HCT116 (cell line): ENCODE measurements around the gene ZNF804A. TPM values are rescaled to one million over a fixed set of nuclear protein-coding genes. Genes with fewer than 3 reads are reported as not detected.

Source experiments
- ATAC-seq: fragments of 200-7000 bp; cut with Tn5 transposase; 2 replicates; pipeline ENCODE4 v1.9.1; 2020; ENCODE audit warnings: mild to moderate bottlenecking, moderate library complexity
- BruUV-seq: library from RNA; stranded (reverse); fragments of 400-500 nt; replicated peaks from 2 replicates; lab custom pipeline; 2021; lab: Mats Ljungman, UMichigan
- CTCF ChIA-PET: fragments of 300-600 bp; sonication (Branson Sonifier 250); formaldehyde crosslinking; loops from one replicate; lab custom pipeline; 2021; ENCODE audit warnings: antibody characterized with exemption; lab: Charles Lee
- POLR2A ChIA-PET: fragments of 300-600, 350-600 bp; sonication (Branson Sonifier 250); formaldehyde crosslinking; loops from one replicate; lab custom pipeline; 2021; ENCODE audit warnings: antibody characterized with exemption; lab: Charles Lee
- RAD21 ChIA-PET, 2 experiments: fragments of 300-600 bp; sonication (Branson Sonifier 250); formaldehyde crosslinking; loops; one replicate each; lab custom pipeline; 2023; ENCODE audit warnings: low total read pairs in 2 of 2; ENCODE audit not compliant: uncharacterized antibody in 2 of 2, unreplicated experiment in 2 of 2, low non-redundant PET in 1 of 2; lab: Charles Lee
- DNase-seq: peaks from one replicate; pipeline ENCODE4 v3.0.0-alpha.2; 2010; ENCODE audit warnings: low read depth, low spot score
- H2AFZ ChIP-seq: fragments of 200-600 bp; shearing (Covaris generic), sonication (generic); 2 replicates; pipeline ENCODE4 v1.6.1; 2017; ENCODE audit warnings: low read depth, mixed run types, mixed read lengths, antibody characterized with exemption, low read length; ENCODE audit not compliant: poor library complexity, severe bottlenecking
- H3K27ac ChIP-seq: 2 replicates; pipeline ENCODE4 v1.5.1; 2012; ENCODE audit warnings: low read depth, low read length
- H3K27me3 ChIP-seq: fragments of 200-600 bp; sonication (generic); 2 replicates; pipeline ENCODE4 v1.6.1; 2016; ENCODE audit warnings: mixed run types, low read length, mixed read lengths; ENCODE audit not compliant: insufficient read depth
- H3K36me3 ChIP-seq, 2 experiments: fragments of 200-500 bp in 1 of 2; fragments of 200-600 bp in 1 of 2; sonication (Bioruptor generic) in 1 of 2; sonication (generic) in 1 of 2; 2 replicates each; pipeline versions ENCODE4 v1.5.1 to v1.6.1; 2014 to 2016; ENCODE audit warnings: low read length in 2 of 2, inconsistent platforms in 1 of 2, mixed read lengths in 1 of 2, mixed run types in 1 of 2; ENCODE audit not compliant: insufficient read depth in 2 of 2, control insufficient read depth in 1 of 2
- H3K4me1 ChIP-seq, 2 experiments: fragments of 200-600 bp in 1 of 2; sonication (generic) in 1 of 2; 2 replicates each; pipeline versions ENCODE4 v1.5.1 to v1.6.1; 2012 to 2017; ENCODE audit warnings: low read length in 2 of 2, inconsistent platforms in 1 of 2, mild to moderate bottlenecking in 1 of 2, mixed read lengths in 1 of 2, mixed run types in 1 of 2, moderate library complexity in 1 of 2; ENCODE audit not compliant: insufficient read depth in 2 of 2, control insufficient read depth in 1 of 2
- H3K4me2 ChIP-seq: fragments of 200-600 bp; sonication (generic); 2 replicates; pipeline ENCODE4 v1.6.1; 2017; ENCODE audit warnings: mixed run types, low read length, mixed read lengths
- H3K4me3 ChIP-seq, 2 experiments: fragments of 200-600 bp in 1 of 2; sonication (generic) in 1 of 2; replicated peaks in 1 of 2; 2 replicates each; pipeline ENCODE4 v1.5.1; 2011 to 2016; ENCODE audit warnings: low read length in 2 of 2, control low read depth in 1 of 2, low read depth in 1 of 2, mild to moderate bottlenecking in 1 of 2, mixed read lengths in 1 of 2, mixed run types in 1 of 2
- H3K79me2 ChIP-seq: fragments of 200-600 bp; sonication (generic); 2 replicates; pipeline ENCODE4 v1.6.1; 2017; ENCODE audit warnings: mild to moderate bottlenecking, mixed run types, low read length, moderate library complexity, mixed read lengths; ENCODE audit not compliant: insufficient read depth
- H3K9ac ChIP-seq: fragments of 200-600 bp; sonication (generic); 2 replicates; pipeline ENCODE4 v1.6.1; 2016; ENCODE audit warnings: low read length, mixed read lengths
- H3K9me2 ChIP-seq: fragments of 200-600 bp; sonication (generic), shearing (Covaris generic); 2 replicates; pipeline ENCODE4 v1.6.1; 2017; ENCODE audit warnings: mixed run types, mild to moderate bottlenecking, moderate library complexity; ENCODE audit not compliant: insufficient read depth
- H3K9me3 ChIP-seq, 2 experiments: fragments of 200-500 bp in 1 of 2; fragments of 200-600 bp in 1 of 2; sonication (Bioruptor generic) in 1 of 2; sonication (generic) in 1 of 2; 2 replicates each; pipeline ENCODE4 v1.6.1; 2014 to 2017; ENCODE audit warnings: low read length in 2 of 2, mixed read lengths in 2 of 2, inconsistent platforms in 1 of 2, low read depth in 1 of 2, mild to moderate bottlenecking in 1 of 2, mixed run types in 1 of 2, moderate library complexity in 1 of 2; ENCODE audit not compliant: control insufficient read depth in 1 of 2, insufficient read depth in 1 of 2
- H4K20me1 ChIP-seq: fragments of 200-600 bp; sonication (generic), shearing (Covaris generic); 2 replicates; pipeline ENCODE4 v1.6.1; 2017; ENCODE audit warnings: mixed run types, mild to moderate bottlenecking, moderate library complexity; ENCODE audit not compliant: insufficient read depth
- CBX3 ChIP-seq: IDR thresholded peaks from 2 replicates; pipeline ENCODE4 v1.6.1; 2012; ENCODE audit warnings: low read depth
- EGR1 ChIP-seq: IDR thresholded peaks from 2 replicates; pipeline ENCODE4 v1.6.1; 2012; ENCODE audit warnings: low read depth
- ELF1 ChIP-seq: IDR thresholded peaks from 2 replicates; pipeline ENCODE4 v1.6.1; 2012; ENCODE audit warnings: low read depth, borderline replicate concordance
- EZH2 ChIP-seq: fragments of 200-600 bp; sonication (generic); IDR thresholded peaks from 2 replicates; pipeline ENCODE4 v1.6.1; 2017; ENCODE audit warnings: antibody characterized with exemption, mixed run types
- EZH2phosphoT487 ChIP-seq: fragments of 200-600 bp; IDR thresholded peaks from 2 replicates; pipeline ENCODE4 v1.6.1; 2018; ENCODE audit warnings: antibody characterized with exemption, borderline replicate concordance
- FOSL1 ChIP-seq: IDR thresholded peaks from 2 replicates; pipeline ENCODE4 v1.6.1; 2012; ENCODE audit warnings: low read depth
- POLR2AphosphoS5 ChIP-seq: IDR thresholded peaks from 2 replicates; pipeline ENCODE4 v1.6.1; 2011; ENCODE audit warnings: mild to moderate bottlenecking, low read depth, low read length, moderate library complexity
- RAD21 ChIP-seq: IDR thresholded peaks from 2 replicates; pipeline ENCODE4 v1.6.1; 2012; ENCODE audit warnings: low read depth, mild to moderate bottlenecking
- SIN3A ChIP-seq: IDR thresholded peaks from 2 replicates; pipeline ENCODE4 v1.6.1; 2012; ENCODE audit warnings: low read depth
- SP1 ChIP-seq: IDR thresholded peaks from 2 replicates; pipeline ENCODE4 v1.6.1; 2012; ENCODE audit warnings: low read depth
- ZFX ChIP-seq: fragments of 450-650 bp; IDR thresholded peaks from 2 replicates; pipeline ENCODE4 v1.6.1; 2017
- ZNF274 ChIP-seq: fragments of 200-500 bp; sonication (Bioruptor generic); IDR thresholded peaks from 2 replicates; pipeline ENCODE4 v1.6.1; 2014; ENCODE audit warnings: mild to moderate bottlenecking, low read depth, low read length, inconsistent platforms
- intact Hi-C: fragments of 100-400 bp; cut with micrococcal nuclease; formaldehyde crosslinking; loops from 2 replicates; pipeline ENCODE4 v1.10.0; 2022
- total RNA-seq: library from RNA; stranded (reverse); gene quantifications from one replicate; pipeline ENCODE4 v1.2.1, GENCODE V29; 2021; ENCODE audit not compliant: unreplicated experiment
- TF ChIP-seq, protein P1 (sequence below), 3 experiments: fragments of 200-600 bp in 1 of 3; sonication (generic) in 1 of 3; IDR thresholded peaks in 2 of 3; conservative IDR thresholded peaks in 1 of 3; 2 replicates each; pipeline ENCODE4 v1.5.1; 2012 to 2017; ENCODE audit warnings: low read depth in 2 of 3, low read length in 2 of 3, antibody characterized with exemption in 1 of 3, borderline replicate concordance in 1 of 3, control low read depth in 1 of 3, mild to moderate bottlenecking in 1 of 3, mixed read lengths in 1 of 3, mixed run types in 1 of 3, moderate library complexity in 1 of 3; ENCODE audit not compliant: insufficient read depth in 1 of 3
- TF ChIP-seq, protein P2 (sequence below): IDR thresholded peaks from 2 replicates; pipeline ENCODE4 v1.6.1; 2012
- TF ChIP-seq, protein P3 (sequence below): IDR thresholded peaks from 2 replicates; pipeline ENCODE4 v1.6.1; 2012; ENCODE audit warnings: low read depth
- TF ChIP-seq, protein P4 (sequence below): IDR thresholded peaks from 2 replicates; pipeline ENCODE4 v1.6.1; 2012

ZNF804A gene
- total RNA-seq, 1 experiment from 2014 or later, result 0.61 TPM

DNA sequence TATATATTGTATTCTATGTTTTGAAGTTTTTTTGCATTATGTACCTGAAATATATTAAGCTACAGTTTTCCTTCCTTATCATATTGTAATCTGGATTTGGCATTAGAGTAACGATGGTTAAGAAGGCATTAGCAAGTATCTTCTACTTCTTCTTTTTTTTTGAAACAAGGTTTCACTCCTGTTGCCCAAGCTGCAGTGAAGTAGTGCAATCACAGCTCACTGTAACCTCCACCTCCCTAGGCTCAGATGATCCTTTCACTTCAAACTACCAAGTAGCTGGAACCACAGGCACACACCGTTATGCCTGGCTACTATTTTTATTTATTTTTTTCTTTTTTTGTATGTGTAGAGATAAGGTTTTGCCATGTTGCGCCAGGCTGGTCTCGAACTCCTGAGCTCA, 201.1 kb downstream of the ZNF804A start:
- ATAC-seq (no peak), DNase-seq (no peak)
- Histone ChIP-seq H3K4me1 (no peaks in the 10 kb centered on the region), H2AFZ (no peak overlapping the region), H3K9ac (no peak overlapping the region), H3K36me3 (no peaks in the 10 kb centered on the region), H3K4me3 (no peak overlapping the region), H3K27me3 (no peaks in the 10 kb centered on the region), H4K20me1 (no peaks in the 10 kb centered on the region), H3K9me3 (no peaks in the 10 kb centered on the region), H3K9me2 (no peaks in the 10 kb centered on the region), H3K79me2 (no peaks in the 10 kb centered on the region), H3K4me2 (no peak overlapping the region), H3K27ac (no peak overlapping the region)
- intact Hi-C loops, result no loop called here
- TF ChIP-seq SP1 (no peak), EZH2 (no peak), ZNF274 (no peak), SIN3A (no peak), EGR1 (no peak), CBX3 (no peak)
- ChIA-PET POLR2A (no interaction called here), RAD21 (no interaction called here), CTCF (no interaction called here)
- no TSS peak for BruUV-seq

DNA sequence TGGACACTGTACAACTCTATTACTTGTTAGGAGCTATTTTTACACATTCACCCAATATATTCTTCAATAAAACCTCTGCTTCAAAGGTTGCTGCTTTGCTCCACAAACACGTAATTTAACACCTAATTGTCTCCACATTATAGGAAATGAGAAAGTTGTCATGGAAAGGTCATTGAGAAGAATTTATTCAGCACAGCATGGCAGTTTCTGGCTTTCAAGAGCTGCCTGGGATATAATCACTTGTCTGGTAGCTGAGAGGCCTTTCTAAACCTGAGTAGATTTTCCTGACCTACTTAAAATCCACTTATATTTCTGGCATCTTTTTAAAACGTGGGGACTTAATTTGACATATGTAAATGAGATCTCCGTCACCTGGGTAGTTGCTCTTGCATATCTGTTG, 216.1 kb downstream of the ZNF804A start:
- Histone ChIP-seq H3K4me2 (no peak overlapping the region), H3K9ac (no peak overlapping the region), H3K27ac (no peak overlapping the region), H3K79me2 (no peaks in the 10 kb centered on the region), H3K9me2 (no peaks in the 10 kb centered on the region), H3K36me3 (no peaks in the 10 kb centered on the region), H3K4me3 (no peak overlapping the region), H3K9me3 (no peaks in the 10 kb centered on the region), H4K20me1 (no peaks in the 10 kb centered on the region), H3K27me3 (no peaks in the 10 kb centered on the region), H3K4me1 (no peaks in the 10 kb centered on the region), H2AFZ (no peak overlapping the region)
- DNase-seq (no peak), ATAC-seq (no peak)
- intact Hi-C loops, result no loop called here
- BruUV-seq, result no TSS peak
- ChIA-PET CTCF (no interaction called here), POLR2A (no interaction called here), RAD21 (no interaction called here)
- TF ChIP-seq SIN3A (no peak), POLR2AphosphoS5 (no peak), EGR1 (no peak), FOSL1 (no peak), ZFX (no peak), RAD21 (no peak), ELF1 (no peak), SP1 (no peak), EZH2phosphoT487 (no peak)
- TF ChIP-seq, protein P1, sequence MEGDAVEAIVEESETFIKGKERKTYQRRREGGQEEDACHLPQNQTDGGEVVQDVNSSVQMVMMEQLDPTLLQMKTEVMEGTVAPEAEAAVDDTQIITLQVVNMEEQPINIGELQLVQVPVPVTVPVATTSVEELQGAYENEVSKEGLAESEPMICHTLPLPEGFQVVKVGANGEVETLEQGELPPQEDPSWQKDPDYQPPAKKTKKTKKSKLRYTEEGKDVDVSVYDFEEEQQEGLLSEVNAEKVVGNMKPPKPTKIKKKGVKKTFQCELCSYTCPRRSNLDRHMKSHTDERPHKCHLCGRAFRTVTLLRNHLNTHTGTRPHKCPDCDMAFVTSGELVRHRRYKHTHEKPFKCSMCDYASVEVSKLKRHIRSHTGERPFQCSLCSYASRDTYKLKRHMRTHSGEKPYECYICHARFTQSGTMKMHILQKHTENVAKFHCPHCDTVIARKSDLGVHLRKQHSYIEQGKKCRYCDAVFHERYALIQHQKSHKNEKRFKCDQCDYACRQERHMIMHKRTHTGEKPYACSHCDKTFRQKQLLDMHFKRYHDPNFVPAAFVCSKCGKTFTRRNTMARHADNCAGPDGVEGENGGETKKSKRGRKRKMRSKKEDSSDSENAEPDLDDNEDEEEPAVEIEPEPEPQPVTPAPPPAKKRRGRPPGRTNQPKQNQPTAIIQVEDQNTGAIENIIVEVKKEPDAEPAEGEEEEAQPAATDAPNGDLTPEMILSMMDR (IDR thresholded peaks at IDR 0.05 in 2 of 3, conservative IDR thresholded peaks at IDR 0.05 in 1 of 3; ENCODE audit: borderline replicate concordance in 1 of 3, insufficient read depth in 1 of 3, low read depth in 2 of 3, low read length in 2 of 3), result no peak
- TF ChIP-seq, protein P2, sequence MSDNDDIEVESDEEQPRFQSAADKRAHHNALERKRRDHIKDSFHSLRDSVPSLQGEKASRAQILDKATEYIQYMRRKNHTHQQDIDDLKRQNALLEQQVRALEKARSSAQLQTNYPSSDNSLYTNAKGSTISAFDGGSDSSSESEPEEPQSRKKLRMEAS, result no peak
- TF ChIP-seq, protein P3, sequence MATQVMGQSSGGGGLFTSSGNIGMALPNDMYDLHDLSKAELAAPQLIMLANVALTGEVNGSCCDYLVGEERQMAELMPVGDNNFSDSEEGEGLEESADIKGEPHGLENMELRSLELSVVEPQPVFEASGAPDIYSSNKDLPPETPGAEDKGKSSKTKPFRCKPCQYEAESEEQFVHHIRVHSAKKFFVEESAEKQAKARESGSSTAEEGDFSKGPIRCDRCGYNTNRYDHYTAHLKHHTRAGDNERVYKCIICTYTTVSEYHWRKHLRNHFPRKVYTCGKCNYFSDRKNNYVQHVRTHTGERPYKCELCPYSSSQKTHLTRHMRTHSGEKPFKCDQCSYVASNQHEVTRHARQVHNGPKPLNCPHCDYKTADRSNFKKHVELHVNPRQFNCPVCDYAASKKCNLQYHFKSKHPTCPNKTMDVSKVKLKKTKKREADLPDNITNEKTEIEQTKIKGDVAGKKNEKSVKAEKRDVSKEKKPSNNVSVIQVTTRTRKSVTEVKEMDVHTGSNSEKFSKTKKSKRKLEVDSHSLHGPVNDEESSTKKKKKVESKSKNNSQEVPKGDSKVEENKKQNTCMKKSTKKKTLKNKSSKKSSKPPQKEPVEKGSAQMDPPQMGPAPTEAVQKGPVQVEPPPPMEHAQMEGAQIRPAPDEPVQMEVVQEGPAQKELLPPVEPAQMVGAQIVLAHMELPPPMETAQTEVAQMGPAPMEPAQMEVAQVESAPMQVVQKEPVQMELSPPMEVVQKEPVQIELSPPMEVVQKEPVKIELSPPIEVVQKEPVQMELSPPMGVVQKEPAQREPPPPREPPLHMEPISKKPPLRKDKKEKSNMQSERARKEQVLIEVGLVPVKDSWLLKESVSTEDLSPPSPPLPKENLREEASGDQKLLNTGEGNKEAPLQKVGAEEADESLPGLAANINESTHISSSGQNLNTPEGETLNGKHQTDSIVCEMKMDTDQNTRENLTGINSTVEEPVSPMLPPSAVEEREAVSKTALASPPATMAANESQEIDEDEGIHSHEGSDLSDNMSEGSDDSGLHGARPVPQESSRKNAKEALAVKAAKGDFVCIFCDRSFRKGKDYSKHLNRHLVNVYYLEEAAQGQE, result no peak
- TF ChIP-seq, protein P4, sequence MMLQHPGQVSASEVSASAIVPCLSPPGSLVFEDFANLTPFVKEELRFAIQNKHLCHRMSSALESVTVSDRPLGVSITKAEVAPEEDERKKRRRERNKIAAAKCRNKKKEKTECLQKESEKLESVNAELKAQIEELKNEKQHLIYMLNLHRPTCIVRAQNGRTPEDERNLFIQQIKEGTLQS, result no peak
